Fibroblast of lung (primary cell): Measurements from ENCODE around the gene CLSTN2.

ENCODE experiments used
- CTCF ChIP-seq, 2 donors: IDR thresholded peaks in 1 of 2; conservative IDR thresholded peaks in 1 of 2; 1 replicate in 1 of 2; 2 replicates in 1 of 2; pipeline ENCODE4 v1.5.1; 2011 to 2012; ENCODE audit warnings: low read length in 2 of 2, control low read depth in 1 of 2, inconsistent platforms in 1 of 2, low read depth in 1 of 2, mild to moderate bottlenecking in 1 of 2
- EZH2 ChIP-seq: IDR thresholded peaks from 2 replicates; pipeline ENCODE4 v1.5.1; 2012; ENCODE audit warnings: low read length, control low read depth, mild to moderate bottlenecking; ENCODE audit errors: missing control alignments

- no peak for TF ChIP-seq CTCF (conservative IDR thresholded peaks at IDR 0.05 in 1 of 2, IDR thresholded peaks at IDR 0.05 in 1 of 2; ENCODE audit: low read depth in 1 of 2, low read length in 2 of 2)
- TF ChIP-seq EZH2: no peak
Measured at GRCh38 chr3:140252812-140253656, 318.0 kb downstream of the CLSTN2 start.
